Fibroblast of the aortic adventitia (primary cell): ENCODE data around the gene ENTPD6. TPM values are rescaled to one million over a fixed set of nuclear protein-coding genes. Genes with fewer than 3 reads are reported as not detected.

Source experiments
- DNase-seq: peaks from one replicate; pipeline ENCODE4 v3.0.0-alpha.2; 2010; ENCODE audit warnings: low read depth
- H3K4me3 ChIP-seq: 2 replicates; pipeline ENCODE4 v1.5.1; 2011; ENCODE audit warnings: low read depth, mild to moderate bottlenecking, control low read depth, low read length, moderate library complexity
- CTCF ChIP-seq: IDR thresholded peaks from 2 replicates; pipeline ENCODE4 v1.5.1; 2011; ENCODE audit warnings: mild to moderate bottlenecking, low read length, control low read depth, inconsistent platforms; ENCODE audit not compliant: insufficient read depth
- total RNA-seq: library from RNA; depleted of rRNA; stranded (reverse); fragments of >200 nt; gene quantifications from 2 replicates; pipeline ENCODE4 v1.2.3, GENCODE V29; 2012; ENCODE audit warnings: low replicate concordance

ENTPD6 gene
- total RNA-seq, 1 donor: 40.5 TPM

GRCh38 chr20:25249198-25249931 is 53.9 kb downstream of the ENTPD6 start:
- DNase-seq: peak; percentile 42
- no peak for TF ChIP-seq CTCF
- peak overlapping the region; percentile 75 for H3K4me3 ChIP-seq

GRCh38 chr20:25250508-25250907 is 55.0 kb downstream of the ENTPD6 start:
- DNase-seq: no peak
- H3K4me3 ChIP-seq: peak overlapping the region; percentile 56
- no peak for TF ChIP-seq CTCF

- no peak for DNase-seq
- no peak overlapping the region for H3K4me3 ChIP-seq
- TF ChIP-seq CTCF: no peak
These were observed 55.5 kb downstream of the ENTPD6 start for GRCh38 chr20:25251019-25251418.

GRCh38 chr20:25251558-25251957 is 56.0 kb downstream of the ENTPD6 start:
- no peak overlapping the region for H3K4me3 ChIP-seq
- TF ChIP-seq CTCF: no peak
- no peak for DNase-seq

GRCh38 chr20:25252230-25252651 is 56.7 kb downstream of the ENTPD6 start:
- TF ChIP-seq CTCF: no peak
- H3K4me3 ChIP-seq: no peak overlapping the region
- no peak for DNase-seq

GRCh38 chr20:25252686-25253421 is 57.3 kb downstream of the ENTPD6 start:
- no peak overlapping the region for H3K4me3 ChIP-seq
- TF ChIP-seq CTCF: no peak
- no peak for DNase-seq
